GM19239 (cell line): ENCODE data around the gene PCDHGA6.
A peak's percentile ranks its signal among the peaks of the same experiment; 100 is the strongest.
"Not testable (repeated sequence)": the region's sequence is repeated elsewhere in the genome, so short reads cannot be mapped to it uniquely, and the experiment has no call there.

Source experiments
- DNase-seq: peaks from one replicate; pipeline ENCODE4 v3.0.0; 2011; ENCODE audit warnings: low spot score; ENCODE audit not compliant: insufficient read length
- FAIRE-seq: peaks from 2 replicates; lab custom pipeline; 2011; peaks lifted over from hg19 to GRCh38; lab: Jason Lieb, UNC

PCDHGA6 gene

GRCh38 chr5:141389153-141390042 lies 15.7 kb downstream of the PCDHGA6 start:
- DNase-seq (no peak), FAIRE-seq (no peak)

GRCh38 chr5:141392429-141393198 lies 18.9 kb downstream of the PCDHGA6 start, which contains the start of gene PCDHGA8:
Gene PCDHGA8, plus strand, starts transcription at chr5:141392633. Its CDS starts 181 bp downstream, at chr5:141392814.
- no peak for DNase-seq
- FAIRE-seq: no peak

- DNase-seq: no peak
- no peak for FAIRE-seq
Observed at GRCh38 chr5:141393267-141393666, 19.6 kb downstream of the PCDHGA6 start.

GRCh38 chr5:141394401-141395187 lies 20.9 kb downstream of the PCDHGA6 start:
- DNase-seq, FAIRE-seq: not testable (repeated sequence)

- not testable (repeated sequence) for DNase-seq
- FAIRE-seq: peak; percentile 86
Observed at GRCh38 chr5:141397756-141398551, 24.3 kb downstream of the PCDHGA6 start, which contains the start of gene PCDHGB5. Gene PCDHGB5, plus strand, starts transcription at chr5:141397947. Its CDS starts 181 bp downstream, at chr5:141398128.

- DNase-seq (no peak), FAIRE-seq (no peak)
Observed at GRCh38 chr5:141398608-141399007, 24.9 kb downstream of the PCDHGA6 start.

GRCh38 chr5:141399555-141400258 lies 26.0 kb downstream of the PCDHGA6 start:
- DNase-seq (no peak), FAIRE-seq (no peak)

GRCh38 chr5:141402553-141403243 lies 29.0 kb downstream of the PCDHGA6 start, which contains the start of gene PCDHGA9:
Gene PCDHGA9, plus strand, starts transcription at chr5:141402778. Its CDS starts 175 bp downstream, at chr5:141402953.
- no peak for FAIRE-seq
- DNase-seq: no peak

GRCh38 chr5:141403387-141403786 lies 29.7 kb downstream of the PCDHGA6 start:
- FAIRE-seq: no peak
- no peak for DNase-seq

- FAIRE-seq (peak; percentile 84), DNase-seq (peak; percentile 44)
Observed at GRCh38 chr5:141407790-141408505, 34.3 kb downstream of the PCDHGA6 start, which contains the start of gene PCDHGB6. Gene PCDHGB6, plus strand, starts transcription at chr5:141408021. Its CDS starts 182 bp downstream, at chr5:141408203.

GRCh38 chr5:141409598-141410306 lies 36.1 kb downstream of the PCDHGA6 start:
- DNase-seq: no peak
- no peak for FAIRE-seq

- FAIRE-seq (no peak), DNase-seq (no peak)
Observed at GRCh38 chr5:141411575-141411974, 37.9 kb downstream of the PCDHGA6 start.

- DNase-seq (peak; percentile 68), FAIRE-seq (peak; percentile 23)
Observed at GRCh38 chr5:141412854-141413539, 39.3 kb downstream of the PCDHGA6 start, which contains the start of gene PCDHGA10. Gene PCDHGA10, plus strand, starts transcription at chr5:141412987. Its CDS starts 189 bp downstream, at chr5:141413176.

- no peak for DNase-seq
- FAIRE-seq: no peak
Observed at GRCh38 chr5:141413540-141414069, 39.9 kb downstream of the PCDHGA6 start.

GRCh38 chr5:141414548-141415274 lies 41.0 kb downstream of the PCDHGA6 start:
- DNase-seq, FAIRE-seq: not testable (repeated sequence)
